ENCODE measurements around the gene MUS81. TPM values are rescaled to one million over a fixed set of nuclear protein-coding genes. Genes with fewer than 3 reads are reported as not detected.

The MUS81 gene
- total and polyA plus RNA-seq, 2 of the 13 experiments (the other 11 are each of a cell fraction or from before 2014, with no cell fraction given) = 25.6 to 30.2 TPM

DNA sequence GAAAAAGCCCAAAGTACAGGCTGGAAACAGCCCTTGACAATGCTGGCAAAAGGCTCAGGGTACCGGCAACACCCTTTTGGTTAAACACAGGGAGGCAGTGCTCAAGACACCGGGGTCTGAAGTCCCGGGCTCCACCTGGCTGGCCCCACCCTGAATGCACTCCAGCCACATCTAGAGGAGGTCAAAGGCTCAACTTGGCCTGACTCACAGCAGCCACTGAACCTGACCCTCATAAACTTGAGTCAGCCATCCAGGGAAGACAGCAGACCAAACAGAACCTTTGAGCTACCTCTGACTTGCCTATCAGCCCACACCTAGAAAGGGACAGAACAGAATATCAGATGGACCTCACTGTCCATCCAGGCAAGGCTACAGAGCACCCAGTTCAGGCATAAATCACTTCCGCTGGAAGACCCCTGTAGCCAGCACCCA, 6.1 kb upstream of the MUS81 start (continued):
- TF ChIP-seq, protein P1, sequence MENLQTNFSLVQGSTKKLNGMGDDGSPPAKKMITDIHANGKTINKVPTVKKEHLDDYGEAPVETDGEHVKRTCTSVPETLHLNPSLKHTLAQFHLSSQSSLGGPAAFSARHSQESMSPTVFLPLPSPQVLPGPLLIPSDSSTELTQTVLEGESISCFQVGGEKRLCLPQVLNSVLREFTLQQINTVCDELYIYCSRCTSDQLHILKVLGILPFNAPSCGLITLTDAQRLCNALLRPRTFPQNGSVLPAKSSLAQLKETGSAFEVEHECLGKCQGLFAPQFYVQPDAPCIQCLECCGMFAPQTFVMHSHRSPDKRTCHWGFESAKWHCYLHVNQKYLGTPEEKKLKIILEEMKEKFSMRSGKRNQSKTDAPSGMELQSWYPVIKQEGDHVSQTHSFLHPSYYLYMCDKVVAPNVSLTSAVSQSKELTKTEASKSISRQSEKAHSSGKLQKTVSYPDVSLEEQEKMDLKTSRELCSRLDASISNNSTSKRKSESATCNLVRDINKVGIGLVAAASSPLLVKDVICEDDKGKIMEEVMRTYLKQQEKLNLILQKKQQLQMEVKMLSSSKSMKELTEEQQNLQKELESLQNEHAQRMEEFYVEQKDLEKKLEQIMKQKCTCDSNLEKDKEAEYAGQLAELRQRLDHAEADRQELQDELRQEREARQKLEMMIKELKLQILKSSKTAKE (CRISPR knock-in tag; IDR thresholded peaks at IDR 0.05; ENCODE audit: borderline replicate concordance) = peak; percentile 94
- no peak for TF ChIP-seq ZNF468 (CRISPR knock-in tag; IDR thresholded peaks at IDR 0.05)
- TF ChIP-seq TBL1XR1 (IDR thresholded peaks at IDR 0.05; ENCODE audit: borderline replicate concordance, low read length, partially characterized antibody) = peak; percentile 99
- TF ChIP-seq FOSL2 (CRISPR knock-in tag; IDR thresholded peaks at IDR 0.05) = peak; percentile 76
- TF ChIP-seq ZNF660 (CRISPR knock-in tag; IDR thresholded peaks at IDR 0.05; ENCODE audit: borderline replicate concordance, low read depth) = no peak
- TF ChIP-seq TRIM24 (CRISPR knock-in tag; IDR thresholded peaks at IDR 0.05) = no peak
- TF ChIP-seq ZNF317 (CRISPR knock-in tag; IDR thresholded peaks at IDR 0.05) = no peak
- TF ChIP-seq SRY (CRISPR knock-in tag; IDR thresholded peaks at IDR 0.05) = no peak
- no peak for TF ChIP-seq RORA (CRISPR knock-in tag; IDR thresholded peaks at IDR 0.05)
- no peak for TF ChIP-seq ZNF670 (CRISPR knock-in tag; IDR thresholded peaks at IDR 0.05; ENCODE audit: borderline replicate concordance)
- no peak for TF ChIP-seq RCOR2 (CRISPR knock-in tag; IDR thresholded peaks at IDR 0.05)
- TF ChIP-seq, protein P2, sequence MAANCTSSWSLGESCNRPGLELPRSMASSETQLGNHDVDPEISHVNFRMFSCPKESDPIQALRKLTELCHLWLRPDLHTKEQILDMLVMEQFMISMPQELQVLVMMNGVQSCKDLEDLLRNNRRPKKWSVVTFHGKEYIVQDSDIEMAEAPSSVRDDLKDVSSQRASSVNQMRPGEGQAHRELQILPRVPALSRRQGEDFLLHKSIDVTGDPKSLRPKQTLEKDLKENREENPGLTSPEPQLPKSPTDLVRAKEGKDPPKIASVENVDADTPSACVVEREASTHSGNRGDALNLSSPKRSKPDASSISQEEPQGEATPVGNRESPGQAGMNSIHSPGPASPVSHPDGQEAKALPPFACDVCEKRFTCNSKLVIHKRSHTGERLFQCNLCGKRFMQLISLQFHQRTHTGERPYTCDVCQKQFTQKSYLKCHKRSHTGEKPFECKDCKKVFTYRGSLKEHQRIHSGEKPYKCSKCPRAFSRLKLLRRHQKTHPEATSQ (CRISPR knock-in tag; IDR thresholded peaks at IDR 0.05; ENCODE audit: borderline replicate concordance) = no peak
- TF ChIP-seq ZNF567 (CRISPR knock-in tag; IDR thresholded peaks at IDR 0.05; ENCODE audit: borderline replicate concordance) = no peak
- 0 out of 2 replicates have a peak, but pooled peaks have one; percentile 33 for TF ChIP-seq PITX1 (CRISPR knock-in tag; IDR thresholded peaks at IDR 0.05)
- TF ChIP-seq CHCHD3 (CRISPR knock-in tag; IDR thresholded peaks at IDR 0.05) = no peak
- TF ChIP-seq, protein P3, sequence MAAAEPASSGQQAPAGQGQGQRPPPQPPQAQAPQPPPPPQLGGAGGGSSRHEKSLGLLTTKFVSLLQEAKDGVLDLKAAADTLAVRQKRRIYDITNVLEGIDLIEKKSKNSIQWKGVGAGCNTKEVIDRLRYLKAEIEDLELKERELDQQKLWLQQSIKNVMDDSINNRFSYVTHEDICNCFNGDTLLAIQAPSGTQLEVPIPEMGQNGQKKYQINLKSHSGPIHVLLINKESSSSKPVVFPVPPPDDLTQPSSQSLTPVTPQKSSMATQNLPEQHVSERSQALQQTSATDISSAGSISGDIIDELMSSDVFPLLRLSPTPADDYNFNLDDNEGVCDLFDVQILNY (CRISPR knock-in tag; conservative IDR thresholded peaks at IDR 0.05) = no peak
- TF ChIP-seq EED (CRISPR knock-in tag; IDR thresholded peaks at IDR 0.05) = no peak
- TF ChIP-seq ZNF3 (CRISPR knock-in tag; IDR thresholded peaks at IDR 0.05) = no peak
- TF ChIP-seq NAIF1 (CRISPR knock-in tag; IDR thresholded peaks at IDR 0.05; ENCODE audit: borderline replicate concordance) = no peak
- no peak for TF ChIP-seq SRSF9 (IDR thresholded peaks at IDR 0.05; ENCODE audit: borderline replicate concordance, insufficient read depth, low read depth, low read length, poor library complexity, severe bottlenecking)
- peak; percentile 59; the same call in 1 of the 2 replicates for TF ChIP-seq ZNF431 (CRISPR knock-in tag; IDR thresholded peaks at IDR 0.05; ENCODE audit: borderline replicate concordance, low read depth)
- TF ChIP-seq PHF5A (CRISPR knock-in tag; IDR thresholded peaks at IDR 0.05; ENCODE audit: low read depth, unreplicated experiment) = no peak
- TF ChIP-seq, protein P4, sequence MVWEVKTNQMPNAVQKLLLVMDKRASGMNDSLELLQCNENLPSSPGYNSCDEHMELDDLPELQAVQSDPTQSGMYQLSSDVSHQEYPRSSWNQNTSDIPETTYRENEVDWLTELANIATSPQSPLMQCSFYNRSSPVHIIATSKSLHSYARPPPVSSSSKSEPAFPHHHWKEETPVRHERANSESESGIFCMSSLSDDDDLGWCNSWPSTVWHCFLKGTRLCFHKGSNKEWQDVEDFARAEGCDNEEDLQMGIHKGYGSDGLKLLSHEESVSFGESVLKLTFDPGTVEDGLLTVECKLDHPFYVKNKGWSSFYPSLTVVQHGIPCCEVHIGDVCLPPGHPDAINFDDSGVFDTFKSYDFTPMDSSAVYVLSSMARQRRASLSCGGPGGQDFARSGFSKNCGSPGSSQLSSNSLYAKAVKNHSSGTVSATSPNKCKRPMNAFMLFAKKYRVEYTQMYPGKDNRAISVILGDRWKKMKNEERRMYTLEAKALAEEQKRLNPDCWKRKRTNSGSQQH (CRISPR knock-in tag; IDR thresholded peaks at IDR 0.05; ENCODE audit: low read depth) = no peak
- TF ChIP-seq ZNF234 (CRISPR knock-in tag; conservative IDR thresholded peaks at IDR 0.05) = no peak
- TF ChIP-seq, protein P5, sequence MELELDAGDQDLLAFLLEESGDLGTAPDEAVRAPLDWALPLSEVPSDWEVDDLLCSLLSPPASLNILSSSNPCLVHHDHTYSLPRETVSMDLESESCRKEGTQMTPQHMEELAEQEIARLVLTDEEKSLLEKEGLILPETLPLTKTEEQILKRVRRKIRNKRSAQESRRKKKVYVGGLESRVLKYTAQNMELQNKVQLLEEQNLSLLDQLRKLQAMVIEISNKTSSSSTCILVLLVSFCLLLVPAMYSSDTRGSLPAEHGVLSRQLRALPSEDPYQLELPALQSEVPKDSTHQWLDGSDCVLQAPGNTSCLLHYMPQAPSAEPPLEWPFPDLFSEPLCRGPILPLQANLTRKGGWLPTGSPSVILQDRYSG (CRISPR knock-in tag; IDR thresholded peaks at IDR 0.05) = no peak

All from HepG2 (cell line).